WERI-Rb-1 (cell line): ENCODE results near the gene EWSR1.

Experiments
- DNase-seq: peaks from one replicate; pipeline ENCODE4 v3.0.0-alpha.2; 2020
- H3K27ac ChIP-seq: fragments of 250-450 bp; sonication (Bioruptor Pico); 2 replicates; pipeline ENCODE4 v1.5.1; 2020; ENCODE audit warnings: mild to moderate bottlenecking, moderate library complexity
- H3K27me3 ChIP-seq: fragments of 250-450 bp; sonication (Bioruptor Pico); 2 replicates; pipeline ENCODE4 v1.5.1; 2021; ENCODE audit warnings: mild to moderate bottlenecking, low read depth, moderate library complexity; ENCODE audit not compliant: insufficient read depth, severe bottlenecking
- H3K36me3 ChIP-seq: fragments of 250-450 bp; sonication (Bioruptor Pico); 2 replicates; pipeline ENCODE4 v1.5.1; 2020; ENCODE audit warnings: mild to moderate bottlenecking, moderate library complexity
- H3K4me3 ChIP-seq: 2 replicates; pipeline ENCODE4 v1.5.1; 2011; ENCODE audit warnings: low read depth, mild to moderate bottlenecking, control low read depth, low read length
- H3K9me3 ChIP-seq: fragments of 250-450 bp; sonication (Bioruptor Pico); 2 replicates; pipeline ENCODE4 v1.5.1; 2021; ENCODE audit warnings: mild to moderate bottlenecking, moderate library complexity; ENCODE audit not compliant: severe bottlenecking
- CTCF ChIP-seq: IDR thresholded peaks from 2 replicates; pipeline ENCODE4 v1.5.1; 2011; ENCODE audit warnings: low read depth, mild to moderate bottlenecking, control low read depth, inconsistent platforms, low read length

Gene EWSR1

GRCh38 chr22:29306175-29306834 lies 38.2 kb downstream of the EWSR1 start, which contains the start of gene GAS2L1:
GAS2L1 (plus strand) TSS chr22:29306650; CDS start chr22:29308106, 1,456 bp downstream.
- Histone ChIP-seq H3K4me3 (peak within 1 kb of the TSS; percentile 60), H3K9me3 (no peaks in the 10 kb centered on the region), H3K36me3 (peaks cover 7% of the 10 kb centered on the region; the same call in 1 of the 2 replicates), H3K27ac (peak within 1 kb of the TSS; percentile 98), H3K27me3 (no peaks in the 10 kb centered on the region)
- TF ChIP-seq CTCF, result peak; percentile 64
- DNase-seq, result peak; percentile 94

GRCh38 chr22:29306835-29307595 lies 38.9 kb downstream of the EWSR1 start:
- no peak for TF ChIP-seq CTCF
- Histone ChIP-seq H3K36me3 (peaks cover 7% of the 10 kb centered on the region; the same call in 1 of the 2 replicates), H3K27ac (peak overlapping the region; percentile 98), H3K9me3 (no peaks in the 10 kb centered on the region), H3K27me3 (no peaks in the 10 kb centered on the region), H3K4me3 (peak overlapping the region; percentile 60)
- peak; percentile 85 for DNase-seq

- peak overlapping the region; percentile 60 for H3K4me3 ChIP-seq
- H3K36me3 ChIP-seq, result peaks cover 12% of the 10 kb centered on the region
- H3K9me3 ChIP-seq, result no peaks in the 10 kb centered on the region
- no peak for DNase-seq
- H3K27ac ChIP-seq, result peak overlapping the region; percentile 98
- no peak for TF ChIP-seq CTCF
- H3K27me3 ChIP-seq, result no peaks in the 10 kb centered on the region
These were observed 39.6 kb downstream of the EWSR1 start for GRCh38 chr22:29307596-29308147.

GRCh38 chr22:29308148-29308790 lies 40.2 kb downstream of the EWSR1 start:
- Histone ChIP-seq H3K36me3 (peaks cover 17% of the 10 kb centered on the region), H3K9me3 (no peaks in the 10 kb centered on the region), H3K4me3 (no peak overlapping the region), H3K27ac (no peak overlapping the region), H3K27me3 (no peaks in the 10 kb centered on the region)
- TF ChIP-seq CTCF, result no peak
- DNase-seq, result peak; percentile 3

- no peak for DNase-seq
- H3K36me3 ChIP-seq, result peaks cover 17% of the 10 kb centered on the region
- TF ChIP-seq CTCF, result no peak
- no peak overlapping the region for H3K27ac ChIP-seq
- no peaks in the 10 kb centered on the region for H3K9me3 ChIP-seq
- H3K27me3 ChIP-seq, result no peaks in the 10 kb centered on the region
- H3K4me3 ChIP-seq, result no peak overlapping the region
These were observed 40.8 kb downstream of the EWSR1 start for GRCh38 chr22:29308791-29309262.
